NCI-H2107 treated with DMSO at 0.1 percent for 48 hours (cell line): ENCODE data around the gene TTL.
"Not testable (repeated sequence)": the region's sequence is repeated elsewhere in the genome, so short reads cannot be mapped to it uniquely, and the experiment has no call there.

Source experiments
- DNase-seq: peaks from one replicate; lab custom pipeline; 2025; ENCODE audit not compliant: unreplicated experiment; lab: John Stamatoyannopoulos, UW

TTL gene

GRCh38 chr2:112519506-112519905, 37.5 kb downstream of the TTL start:
- DNase-seq: no peak

- no peak for DNase-seq
These were observed 38.4 kb downstream of the TTL start for GRCh38 chr2:112520234-112520783.

GRCh38 chr2:112523291-112523777, 41.4 kb downstream of the TTL start:
- DNase-seq: no peak

- DNase-seq: not testable (repeated sequence)
These were observed 42.3 kb downstream of the TTL start for GRCh38 chr2:112524276-112524675.

GRCh38 chr2:112528541-112528940, 46.6 kb downstream of the TTL start:
- no peak for DNase-seq

- no peak for DNase-seq
These were observed 47.8 kb downstream of the TTL start for GRCh38 chr2:112529757-112530156.

GRCh38 chr2:112530728-112531127, 48.8 kb downstream of the TTL start:
- DNase-seq: no peak

- DNase-seq: no peak
These were observed 52.9 kb downstream of the TTL start for GRCh38 chr2:112534826-112535225.

- not testable (repeated sequence) for DNase-seq
These were observed 54.7 kb downstream of the TTL start for GRCh38 chr2:112536665-112537064.

- DNase-seq: no peak
These were observed 57.4 kb downstream of the TTL start for GRCh38 chr2:112539306-112539705.

- no peak for DNase-seq
These were observed 59.0 kb downstream of the TTL start for GRCh38 chr2:112540906-112541305.

- no peak for DNase-seq
These were observed 59.6 kb downstream of the TTL start for GRCh38 chr2:112541315-112542122.

GRCh38 chr2:112542123-112542983, 60.4 kb downstream of the TTL start, which contains the start of gene POLR1B:
TSS of gene POLR1B (plus strand) at chr2:112542465. CDS start at chr2:112542495, 30 bp downstream.
- DNase-seq: peak; percentile 68

GRCh38 chr2:112542984-112543661, 61.2 kb downstream of the TTL start:
- DNase-seq: no peak

GRCh38 chr2:112547333-112547732, 65.4 kb downstream of the TTL start:
- DNase-seq: peak; percentile 10

GRCh38 chr2:112548980-112549379, 67.0 kb downstream of the TTL start:
- no peak for DNase-seq

- no peak for DNase-seq
These were observed 84.1 kb downstream of the TTL start for GRCh38 chr2:112566104-112566503.

GRCh38 chr2:112566508-112566907, 84.6 kb downstream of the TTL start:
- not testable (repeated sequence) for DNase-seq

- no peak for DNase-seq
These were observed 90.0 kb downstream of the TTL start for GRCh38 chr2:112572005-112572404.

GRCh38 chr2:112577756-112578155, 95.8 kb downstream of the TTL start:
- DNase-seq: no peak

- DNase-seq: no peak
These were observed 97.3 kb downstream of the TTL start for GRCh38 chr2:112579241-112579640.
